Thymus (tissue), 11 donors: ENCODE data around the gene MPRIP. TPM values are rescaled to one million over a fixed set of nuclear protein-coding genes. Genes with fewer than 3 reads are reported as not detected.

Experiments
- DNase-seq, 9 donors: peaks; one replicate each; pipeline ENCODE4 v3.0.0-alpha.2; 2013; ENCODE audit warnings: low spot score in 9 of 9, low read depth in 6 of 9, missing footprints in 1 of 9
- H3K27ac ChIP-seq, 2 donors: one replicate each; pipeline ENCODE4 v1.5.1; 2013; ENCODE audit warnings: control low read depth in 1 of 2, low read depth in 1 of 2, low read length in 1 of 2, mild to moderate bottlenecking in 1 of 2, moderate library complexity in 1 of 2
- H3K27me3 ChIP-seq, 2 donors: one replicate each; pipeline ENCODE4 v1.5.1; 2013; ENCODE audit warnings: low read length in 1 of 2; ENCODE audit not compliant: control insufficient read depth in 2 of 2, insufficient read depth in 1 of 2
- H3K36me3 ChIP-seq, 2 donors: one replicate each; pipeline ENCODE4 v1.5.1; 2013; ENCODE audit warnings: low read length in 1 of 2, mild to moderate bottlenecking in 1 of 2, moderate library complexity in 1 of 2; ENCODE audit not compliant: control insufficient read depth in 2 of 2, insufficient read depth in 2 of 2
- H3K4me1 ChIP-seq, 2 donors: one replicate each; pipeline ENCODE4 v1.5.1; 2013; ENCODE audit warnings: low read length in 2 of 2; ENCODE audit not compliant: control insufficient read depth in 2 of 2, insufficient read depth in 2 of 2
- H3K4me3 ChIP-seq, 2 donors: one replicate each; pipeline ENCODE4 v1.5.1; 2013; ENCODE audit warnings: low read length in 2 of 2, control low read depth in 1 of 2, mild to moderate bottlenecking in 1 of 2
- H3K9me3 ChIP-seq, 2 donors: one replicate each; pipeline ENCODE4 v1.5.1; 2013; ENCODE audit warnings: low read length in 1 of 2, mild to moderate bottlenecking in 1 of 2; ENCODE audit not compliant: control insufficient read depth in 2 of 2, insufficient read depth in 1 of 2
- WGBS: extraction: QIAGEN DNeasy Blood & Tissue Kit; methylation state at CpG from one replicate; pipeline ENCODE4 v1.1.7; 2013; 5-methylcytosine and 5-hydroxymethylcytosine counted together
- polyA plus RNA-seq: library from polyadenylated mRNA; stranded (reverse); fragments of 200-250 nt; gene quantifications from one replicate; pipeline ENCODE4 v1.2.3, GENCODE V29; 2013
- total RNA-seq: library from RNA; stranded (reverse); fragments of 120-200 nt; gene quantifications from one replicate; pipeline ENCODE4 v1.2.4, GENCODE V29; 2013
- donor health status: healthy.

Gene MPRIP
- total and polyA plus RNA-seq, 2 donors: 99.8 to 137 TPM

- Histone ChIP-seq H3K27ac (no peak overlapping the region), H3K27me3 (no peaks in the 10 kb centered on the region), H3K36me3 (peaks cover 76 to 78% of the 10 kb centered on the region in 2 donors), H3K9me3 (no peaks in the 10 kb centered on the region), H3K4me1 (peaks cover 0 to 2% of the 10 kb centered on the region in 2 donors), H3K4me3 (no peak overlapping the region)
- DNase-seq: no peak
- WGBS: 98% methylated on average over 23 of the region's 23 CpGs
Observed at GRCh38 chr17:17165666-17166308, 123.5 kb downstream of the MPRIP start.

- Histone ChIP-seq H3K27me3 (no peaks in the 10 kb centered on the region), H3K27ac (no peak overlapping the region), H3K4me3 (no peak overlapping the region), H3K36me3 (peaks cover 76 to 78% of the 10 kb centered on the region in 2 donors), H3K4me1 (peaks cover 0 to 5% of the 10 kb centered on the region in 2 donors), H3K9me3 (no peaks in the 10 kb centered on the region)
- no peak for DNase-seq
- 98% methylated on average over 8 of the region's 8 CpGs for WGBS
Observed at GRCh38 chr17:17166446-17166845, 124.2 kb downstream of the MPRIP start.

GRCh38 chr17:17167356-17167755 lies 125.1 kb downstream of the MPRIP start:
- H3K9me3 ChIP-seq: peaks cover 0 to 3% of the 10 kb centered on the region in 2 donors
- 98% methylated on average over 10 of the region's 10 CpGs for WGBS
- no peak overlapping the region for H3K4me3 ChIP-seq
- DNase-seq: no peak
- no peak overlapping the region for H3K27ac ChIP-seq
- H3K36me3 ChIP-seq: peaks cover 76% of the 10 kb centered on the region in 2 donors
- H3K4me1 ChIP-seq: peaks cover 0 to 5% of the 10 kb centered on the region in 2 donors
- H3K27me3 ChIP-seq: no peaks in the 10 kb centered on the region

GRCh38 chr17:17167986-17168385 lies 125.7 kb downstream of the MPRIP start:
- H3K4me1 ChIP-seq: peaks cover 0 to 8% of the 10 kb centered on the region in 2 donors
- no peak for DNase-seq
- no peak overlapping the region for H3K4me3 ChIP-seq
- H3K36me3 ChIP-seq: peaks cover 76 to 77% of the 10 kb centered on the region in 2 donors
- H3K27ac ChIP-seq: no peak overlapping the region
- H3K9me3 ChIP-seq: peaks cover 0 to 3% of the 10 kb centered on the region in 2 donors
- WGBS: 97% methylated on average over 10 of the region's 10 CpGs
- no peaks in the 10 kb centered on the region for H3K27me3 ChIP-seq

- no peak for DNase-seq
- Histone ChIP-seq H3K4me3 (no peak overlapping the region), H3K36me3 (peaks cover 78 to 79% of the 10 kb centered on the region in 2 donors), H3K27me3 (no peaks in the 10 kb centered on the region), H3K4me1 (peaks cover 0 to 11% of the 10 kb centered on the region in 2 donors), H3K9me3 (peaks cover 0 to 3% of the 10 kb centered on the region in 2 donors), H3K27ac (no peak overlapping the region)
- 98% methylated on average over 5 of the region's 5 CpGs for WGBS
Observed at GRCh38 chr17:17168401-17168800, 126.1 kb downstream of the MPRIP start.

GRCh38 chr17:17169396-17169795 lies 127.1 kb downstream of the MPRIP start:
- no peak for DNase-seq
- no peak overlapping the region for H3K27ac ChIP-seq
- H3K4me1 ChIP-seq: peaks cover 0 to 11% of the 10 kb centered on the region in 2 donors
- no peaks in the 10 kb centered on the region for H3K27me3 ChIP-seq
- peaks cover 81 to 83% of the 10 kb centered on the region in 2 donors for H3K36me3 ChIP-seq
- 96% methylated on average over 4 of the region's 4 CpGs for WGBS
- no peak overlapping the region for H3K4me3 ChIP-seq
- H3K9me3 ChIP-seq: peaks cover 0 to 3% of the 10 kb centered on the region in 2 donors

- H3K9me3 ChIP-seq: peaks cover 0 to 3% of the 10 kb centered on the region in 2 donors
- H3K27me3 ChIP-seq: no peaks in the 10 kb centered on the region
- peaks cover 81% of the 10 kb centered on the region in 2 donors for H3K36me3 ChIP-seq
- no peak for DNase-seq
- H3K27ac ChIP-seq: no peak overlapping the region
- 93% methylated on average over 9 of the region's 9 CpGs for WGBS
- H3K4me3 ChIP-seq: no peak overlapping the region
- H3K4me1 ChIP-seq: peaks cover 0 to 11% of the 10 kb centered on the region in 2 donors
Observed at GRCh38 chr17:17170346-17170985, 128.2 kb downstream of the MPRIP start.

- Histone ChIP-seq H3K27ac (no peak overlapping the region), H3K36me3 (peaks cover 81% of the 10 kb centered on the region in 2 donors), H3K27me3 (no peaks in the 10 kb centered on the region), H3K4me1 (peaks cover 0 to 11% of the 10 kb centered on the region in 2 donors), H3K9me3 (peaks cover 0 to 3% of the 10 kb centered on the region in 2 donors), H3K4me3 (no peak overlapping the region)
- no peak for DNase-seq
- 91% methylated on average over 7 of the region's 7 CpGs for WGBS
Observed at GRCh38 chr17:17171186-17171585, 128.9 kb downstream of the MPRIP start.
